ENCODE measurements around the gene MPHOSPH10.
"Not testable (repeated sequence)": the region's sequence is repeated elsewhere in the genome, so short reads cannot be mapped to it uniquely, and the experiment has no call there.

Gene MPHOSPH10, protein sequence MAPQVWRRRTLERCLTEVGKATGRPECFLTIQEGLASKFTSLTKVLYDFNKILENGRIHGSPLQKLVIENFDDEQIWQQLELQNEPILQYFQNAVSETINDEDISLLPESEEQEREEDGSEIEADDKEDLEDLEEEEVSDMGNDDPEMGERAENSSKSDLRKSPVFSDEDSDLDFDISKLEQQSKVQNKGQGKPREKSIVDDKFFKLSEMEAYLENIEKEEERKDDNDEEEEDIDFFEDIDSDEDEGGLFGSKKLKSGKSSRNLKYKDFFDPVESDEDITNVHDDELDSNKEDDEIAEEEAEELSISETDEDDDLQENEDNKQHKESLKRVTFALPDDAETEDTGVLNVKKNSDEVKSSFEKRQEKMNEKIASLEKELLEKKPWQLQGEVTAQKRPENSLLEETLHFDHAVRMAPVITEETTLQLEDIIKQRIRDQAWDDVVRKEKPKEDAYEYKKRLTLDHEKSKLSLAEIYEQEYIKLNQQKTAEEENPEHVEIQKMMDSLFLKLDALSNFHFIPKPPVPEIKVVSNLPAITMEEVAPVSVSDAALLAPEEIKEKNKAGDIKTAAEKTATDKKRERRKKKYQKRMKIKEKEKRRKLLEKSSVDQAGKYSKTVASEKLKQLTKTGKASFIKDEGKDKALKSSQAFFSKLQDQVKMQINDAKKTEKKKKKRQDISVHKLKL

DNA sequence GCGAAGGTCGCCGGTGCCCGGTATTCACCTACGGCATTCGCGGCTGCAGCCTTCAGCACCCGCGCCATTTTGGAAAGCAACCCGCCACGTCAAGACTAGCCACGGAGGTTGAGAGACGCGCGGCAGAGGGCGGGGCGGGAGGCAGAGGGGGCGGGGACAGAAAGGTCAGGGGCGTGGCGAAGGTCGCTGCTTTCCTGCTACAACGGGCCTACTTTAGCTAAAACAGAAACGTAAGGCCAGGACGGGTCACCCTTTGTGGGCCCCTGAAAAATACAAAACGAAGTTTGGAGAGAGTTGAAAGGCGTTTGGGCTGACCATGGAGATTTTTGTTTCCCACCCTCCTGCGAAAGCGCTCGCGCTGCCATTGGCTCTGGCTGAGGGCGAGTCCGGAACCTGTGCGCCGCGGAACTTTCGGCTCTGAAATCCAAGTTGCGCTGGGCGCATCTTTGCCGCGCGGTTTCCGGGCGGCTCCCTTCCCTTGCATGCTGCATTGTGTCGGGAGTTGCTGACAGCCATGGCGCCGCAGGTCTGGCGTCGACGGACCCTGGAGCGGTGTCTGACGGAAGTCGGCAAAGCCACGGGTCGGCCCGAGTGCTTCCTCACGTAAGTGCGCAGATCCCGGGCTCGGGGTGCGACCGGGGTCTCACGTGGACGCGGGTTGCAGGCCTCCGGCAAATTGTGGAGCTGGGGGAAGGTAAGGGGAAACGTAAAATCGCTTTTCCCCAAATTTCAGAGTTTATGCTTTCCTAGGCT lies at the start of gene MPHOSPH10, which contains the start of gene MCEE:
MPHOSPH10 (plus strand) TSS at position 483 of the 753 bp plus-strand sequence; CDS start at position 515, 32 bp downstream.
MCEE (minus strand) TSS at position 78 of the 753 bp plus-strand sequence; CDS start at position 68, 10 bp downstream.
- peak; percentile 93 for DNase-seq

DNA sequence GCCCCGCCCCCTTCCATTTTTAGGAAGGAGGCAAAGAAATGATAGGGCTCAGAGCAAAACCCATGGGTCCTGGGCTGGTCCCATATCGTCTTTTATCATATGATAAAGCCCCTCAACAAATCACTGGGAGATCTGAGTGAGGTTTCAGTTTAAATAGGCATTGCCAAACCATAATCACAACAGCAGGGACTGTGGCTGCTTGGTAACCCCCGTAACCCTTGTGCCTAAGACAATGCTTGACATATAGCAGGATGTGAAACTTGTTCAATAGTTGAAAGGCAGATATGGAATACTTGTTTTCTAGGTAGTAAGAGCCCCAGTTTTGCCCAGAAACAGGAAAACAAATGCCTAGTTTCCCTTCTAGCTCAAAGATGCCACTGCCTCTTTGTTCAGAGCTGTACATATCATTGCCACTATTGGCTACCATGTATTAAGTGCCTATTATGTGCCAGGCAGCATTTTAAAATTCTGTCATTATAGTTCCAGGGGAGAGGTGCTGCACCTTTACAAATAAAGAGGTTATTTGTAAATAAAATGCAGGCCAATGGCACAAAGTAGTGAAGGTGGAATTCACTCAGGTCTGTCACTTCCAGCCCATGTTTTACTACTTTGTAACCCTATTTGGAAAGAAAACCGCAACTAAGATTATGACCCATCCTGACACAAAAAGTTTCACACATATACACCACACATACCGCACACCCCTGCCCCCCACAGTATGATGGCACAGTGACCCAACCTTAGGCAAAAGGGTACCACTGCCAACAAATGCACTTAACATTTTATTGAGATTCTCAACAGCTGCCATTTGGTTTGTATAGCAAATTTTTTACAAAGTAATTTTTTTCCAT lies 47.8 kb upstream of the MPHOSPH10 start:
- peak; percentile 88 for DNase-seq

DNA sequence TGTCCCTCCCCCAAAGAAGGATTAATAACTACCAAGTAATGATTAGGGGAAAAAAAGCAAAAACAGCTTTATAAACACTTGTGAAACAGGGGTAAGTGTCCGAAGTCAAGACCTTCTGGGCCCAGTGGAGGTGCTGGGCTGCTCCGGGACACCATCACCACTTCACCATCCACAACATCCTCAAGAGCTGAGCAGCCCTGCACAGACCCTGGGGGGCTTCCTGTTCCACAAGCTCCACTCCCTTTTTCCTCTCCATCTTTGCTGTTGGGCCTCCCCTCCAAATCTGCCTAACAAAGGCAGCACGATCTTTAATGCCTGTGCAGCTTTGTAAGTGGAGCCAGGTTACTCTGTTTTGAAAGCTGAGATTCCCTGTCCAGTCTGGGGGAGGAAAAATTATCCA lies 47.1 kb upstream of the MPHOSPH10 start:
- DNase-seq: not testable (repeated sequence)

DNA sequence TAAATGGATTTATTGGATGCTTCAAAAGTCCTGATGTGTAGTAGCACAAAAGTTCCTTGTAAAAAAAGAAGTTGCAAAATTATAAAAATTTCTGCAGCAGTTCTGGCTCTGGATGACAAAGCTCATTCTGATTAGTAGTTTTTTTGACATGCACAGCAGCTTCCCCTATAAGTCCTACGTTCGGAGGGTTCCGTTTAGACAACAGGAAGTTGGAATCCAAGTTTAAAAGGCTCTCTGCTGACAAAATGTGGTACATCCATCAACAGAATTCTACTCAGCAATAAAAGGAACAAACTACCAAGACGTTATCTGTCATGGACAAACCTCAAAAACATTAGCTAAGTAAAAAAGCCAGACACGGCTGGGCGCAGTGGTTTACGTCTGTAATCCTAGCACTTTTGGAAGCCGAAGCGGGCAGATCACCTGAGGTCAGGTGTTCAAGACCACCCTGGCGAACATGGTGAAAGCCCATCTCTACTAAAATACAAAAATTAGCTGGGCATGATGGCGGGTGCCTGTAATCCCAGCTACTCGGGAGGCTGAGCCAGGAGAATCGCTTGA lies 46.6 kb upstream of the MPHOSPH10 start:
- not testable (repeated sequence) for DNase-seq

DNA sequence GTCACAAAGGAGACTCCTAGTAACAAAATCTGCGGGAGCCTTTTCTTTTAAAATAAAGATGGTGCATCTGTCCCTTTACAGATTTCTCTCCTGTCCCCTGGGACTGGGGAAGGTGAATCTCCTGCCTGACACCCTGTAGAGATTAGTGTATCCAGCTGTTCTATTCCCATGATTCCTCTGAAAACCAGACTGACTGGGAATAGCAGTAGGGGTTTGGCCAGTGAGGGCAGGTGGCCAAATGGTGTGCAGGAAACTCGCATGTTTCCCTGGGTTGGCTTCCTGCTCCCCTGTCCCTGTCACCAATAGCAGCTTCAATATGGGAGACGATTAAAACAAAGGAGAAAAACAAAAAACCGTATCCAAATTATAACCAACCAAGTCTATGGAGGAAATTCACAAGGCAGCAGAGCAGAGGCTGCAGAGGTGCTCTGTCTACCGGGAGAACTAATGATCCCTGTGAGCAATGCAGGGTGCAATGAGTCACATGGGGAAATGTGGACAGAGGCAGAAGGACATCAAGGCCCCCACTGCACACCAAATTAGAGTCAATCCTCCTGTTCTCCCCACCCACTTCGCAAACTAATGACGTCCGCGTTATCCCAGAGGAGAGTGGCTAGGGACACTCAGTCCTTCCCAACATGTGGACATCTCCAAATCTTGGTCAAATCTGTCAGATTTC lies 45.0 kb upstream of the MPHOSPH10 start:
- DNase-seq: not testable (repeated sequence)

DNA sequence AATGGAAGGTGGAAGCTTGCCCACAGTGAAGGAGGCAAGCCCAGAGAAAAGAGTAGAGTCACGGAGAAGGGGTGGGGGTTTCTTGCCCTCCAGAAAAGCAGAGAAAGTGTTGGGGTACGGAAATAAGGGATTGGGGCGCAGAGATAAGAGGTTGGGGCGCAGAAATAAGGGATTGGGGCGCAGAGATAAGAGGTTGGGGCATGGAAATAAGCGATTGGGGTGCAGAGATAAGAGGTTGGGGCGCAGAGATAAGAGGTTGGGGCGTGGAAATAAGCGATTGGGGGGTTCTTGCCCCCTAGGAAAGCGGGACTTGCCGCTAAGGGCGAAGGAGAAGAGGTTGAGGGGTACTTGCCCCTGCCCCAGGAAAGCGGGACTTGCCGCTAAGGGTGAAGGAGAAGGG lies 41.0 kb upstream of the MPHOSPH10 start:
- not testable (repeated sequence) for DNase-seq

DNA sequence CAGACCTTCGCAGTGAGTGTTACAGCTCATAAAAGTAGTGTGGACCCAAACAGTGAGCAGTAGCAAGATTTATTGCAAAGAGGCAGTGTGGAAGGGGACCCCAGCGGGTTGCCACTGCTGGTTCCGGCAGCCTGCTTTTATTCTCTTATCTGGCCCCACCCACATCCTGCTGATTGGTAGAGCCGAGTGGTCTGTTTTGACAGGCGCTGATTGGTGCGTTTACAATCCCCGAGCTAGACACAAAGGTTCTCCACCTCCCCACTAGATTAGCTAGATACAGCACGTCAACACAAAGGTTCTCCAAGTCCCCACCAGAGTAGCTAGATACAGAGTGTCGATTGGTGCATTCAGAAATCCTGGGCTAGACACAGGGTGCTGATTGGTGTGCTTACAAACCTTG lies 38.6 kb upstream of the MPHOSPH10 start:
- not testable (repeated sequence) for DNase-seq

DNA sequence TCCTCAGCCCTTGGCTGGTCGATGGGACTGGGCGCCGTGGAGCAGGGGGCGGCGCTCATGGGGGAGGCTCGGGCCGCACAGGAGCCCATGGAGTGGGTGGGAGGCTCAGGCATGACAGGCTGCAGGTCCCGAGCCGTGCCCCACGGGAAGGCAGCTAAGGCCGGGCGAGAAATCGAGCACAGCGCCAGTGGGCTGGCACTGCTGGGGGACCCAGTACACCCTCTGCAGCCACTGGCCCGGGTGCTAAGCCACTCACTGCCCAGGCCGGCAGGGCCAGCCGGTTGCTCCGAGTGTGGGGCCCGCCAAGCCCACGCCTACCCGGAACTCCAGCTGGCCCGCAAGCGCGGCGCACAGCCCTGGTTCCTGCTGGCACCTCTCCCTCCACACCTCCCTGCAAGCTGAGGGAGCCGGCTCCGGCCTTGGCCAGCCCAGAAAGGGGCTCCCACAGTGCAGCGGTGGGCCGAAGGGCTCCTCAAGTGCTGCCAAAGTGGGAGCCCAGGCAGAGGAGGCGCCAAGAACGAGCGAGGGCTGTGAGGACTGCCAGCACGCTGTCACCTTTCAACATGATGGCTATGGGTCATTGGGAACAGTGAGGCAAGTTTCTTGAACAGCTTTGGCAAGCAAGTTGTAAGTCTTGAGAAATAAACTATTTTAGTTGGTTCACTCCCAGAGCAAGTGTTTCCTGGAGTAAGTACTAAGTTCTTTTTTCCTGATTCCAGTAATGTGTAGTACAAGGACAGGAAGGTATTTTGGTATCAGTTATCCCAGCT lies 37.8 kb upstream of the MPHOSPH10 start:
- DNase-seq: not testable (repeated sequence)

DNA sequence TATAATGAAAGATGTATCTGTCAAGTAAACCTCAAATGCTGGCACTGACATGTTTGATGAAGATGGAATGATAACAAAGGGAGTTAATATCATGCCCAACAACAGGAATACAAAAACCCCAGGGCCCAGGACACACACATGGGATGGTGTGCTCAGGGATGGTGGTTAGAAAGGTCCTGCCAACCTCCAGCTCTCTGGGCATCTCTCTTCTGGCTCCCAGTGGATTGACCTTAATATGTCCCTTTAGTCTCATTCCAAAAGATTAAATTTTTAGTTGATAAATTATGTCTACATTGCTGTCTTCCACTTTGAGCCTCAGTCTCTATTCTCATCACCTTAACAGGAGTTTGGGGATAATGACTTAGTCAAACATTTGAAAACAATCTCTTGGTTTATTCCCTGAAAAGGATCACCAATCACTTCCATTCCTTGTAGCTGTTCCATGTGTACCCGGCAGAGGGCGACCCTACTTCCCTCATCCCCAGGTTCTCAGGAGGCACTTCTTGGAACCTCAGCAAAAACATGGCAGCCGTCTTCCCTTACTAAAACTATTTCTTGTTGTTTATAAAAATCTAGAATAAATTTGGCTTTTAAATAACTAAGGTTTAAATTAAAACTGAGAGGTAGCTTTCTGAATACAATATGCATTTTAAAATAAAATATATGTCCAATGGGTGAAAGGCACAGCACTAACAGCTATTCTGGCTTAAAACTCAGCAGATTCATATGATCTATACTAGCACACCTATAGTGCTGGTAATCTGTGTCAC lies 30.1 kb upstream of the MPHOSPH10 start:
- peak; percentile 57 for DNase-seq

DNA sequence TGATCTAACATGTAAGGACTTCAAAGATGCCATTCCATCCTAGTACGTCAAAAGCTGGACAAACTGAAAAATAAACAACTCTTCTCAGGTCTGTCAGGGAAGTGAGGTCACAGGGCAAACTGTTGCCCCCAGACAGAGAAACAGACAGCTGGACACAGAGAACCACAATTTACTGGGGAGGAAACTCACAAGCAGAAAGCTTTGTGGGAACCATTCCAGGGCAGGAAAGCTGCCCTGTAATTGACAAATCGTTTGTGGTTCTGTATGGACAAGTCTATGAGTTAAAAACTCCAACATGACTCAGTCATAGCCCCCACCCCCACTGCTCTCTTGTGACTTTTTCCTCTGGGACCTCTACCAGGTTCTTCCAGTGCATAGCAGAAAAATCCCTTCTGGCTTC lies 28.8 kb upstream of the MPHOSPH10 start:
- no peak for DNase-seq

DNA sequence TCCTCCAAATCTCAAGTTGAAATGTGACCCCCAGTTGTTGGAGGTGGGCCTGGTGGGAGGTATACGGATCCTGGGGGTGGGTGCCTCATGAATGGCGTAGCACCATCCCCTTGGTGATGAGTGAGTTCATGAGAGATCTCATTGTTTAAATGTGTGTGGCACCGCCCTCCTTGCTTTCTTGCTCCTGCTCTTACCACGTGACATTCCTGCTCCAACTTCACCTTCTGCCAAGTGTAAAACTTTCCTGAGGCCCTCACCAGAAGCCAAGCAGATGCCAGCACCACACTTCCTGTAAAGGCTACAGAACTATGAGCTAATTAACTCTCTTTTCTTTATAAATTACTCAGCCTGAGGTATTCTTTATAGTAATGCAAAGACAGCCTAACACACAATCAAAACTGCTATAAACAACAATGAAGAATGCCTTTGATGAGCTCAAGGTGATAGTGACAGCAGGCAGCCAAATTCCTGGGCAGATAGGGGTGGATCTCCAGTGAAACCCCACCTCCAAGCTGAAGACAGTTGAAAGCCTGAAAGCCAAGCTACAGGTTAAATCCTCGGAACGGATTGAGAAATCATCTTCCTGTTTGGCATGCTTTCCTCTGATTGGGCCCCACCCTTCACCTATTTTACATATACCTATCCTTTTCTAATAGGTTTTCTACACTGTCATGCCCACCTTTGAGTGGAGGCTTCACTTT lies 27.3 kb upstream of the MPHOSPH10 start:
- DNase-seq: no peak

DNA sequence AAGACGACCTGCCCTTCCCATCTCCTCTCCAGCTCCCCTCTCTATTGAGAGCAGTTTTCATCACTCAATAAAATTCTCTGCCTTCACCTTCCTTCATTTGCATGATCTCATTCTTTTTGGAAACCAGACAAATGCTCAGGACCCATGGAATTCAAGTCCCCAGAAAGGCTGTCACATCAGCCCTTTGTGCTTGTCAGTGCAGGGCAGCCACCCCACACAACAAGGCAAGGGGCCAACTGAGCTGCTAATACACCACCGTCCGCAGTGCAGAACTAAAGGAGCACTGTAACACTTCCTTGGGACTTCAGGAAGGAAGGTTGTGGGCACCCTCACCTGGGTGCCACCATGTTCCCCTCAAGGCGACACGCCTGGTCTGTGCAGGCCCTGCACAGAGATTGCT lies 26.6 kb upstream of the MPHOSPH10 start:
- DNase-seq: no peak

DNA sequence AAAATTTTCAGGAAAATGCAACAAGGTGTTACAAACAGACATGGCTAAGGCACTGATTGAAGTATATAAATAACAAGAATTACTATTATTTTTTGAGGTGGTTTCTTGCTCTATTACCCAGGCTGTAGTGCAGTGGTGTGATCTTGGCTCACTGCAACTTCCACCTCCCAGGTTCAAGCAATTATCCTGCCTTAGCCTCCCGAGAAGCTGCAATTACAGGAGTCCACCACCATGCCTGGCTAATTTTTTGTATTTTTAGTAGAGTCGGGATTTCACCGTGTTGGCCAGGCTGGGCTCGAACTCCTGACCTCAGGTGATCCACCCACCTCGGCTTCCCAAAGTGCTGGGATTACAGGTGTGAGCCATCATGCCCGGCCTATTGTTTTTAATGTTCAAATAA lies 24.0 kb upstream of the MPHOSPH10 start:
- not testable (repeated sequence) for DNase-seq

DNA sequence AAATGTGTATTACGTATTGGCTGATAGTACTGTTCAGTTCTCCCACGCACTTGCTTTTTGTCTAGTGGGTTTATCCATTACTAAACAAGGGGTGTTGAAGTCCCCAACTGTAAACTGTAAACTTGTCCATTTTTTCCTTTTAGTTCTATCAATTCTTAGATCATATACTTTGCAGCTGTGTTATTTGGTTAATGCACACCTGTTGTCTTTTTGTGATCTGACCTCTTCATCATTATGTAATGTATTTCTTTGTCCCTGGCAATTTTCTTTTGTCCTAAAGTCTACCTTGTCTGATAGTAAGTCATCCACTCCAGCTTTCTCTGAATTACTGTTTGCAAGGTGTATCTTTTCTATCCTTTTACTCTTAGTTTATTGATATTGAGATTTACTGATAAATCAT lies 22.3 kb upstream of the MPHOSPH10 start:
- DNase-seq: no peak

DNA sequence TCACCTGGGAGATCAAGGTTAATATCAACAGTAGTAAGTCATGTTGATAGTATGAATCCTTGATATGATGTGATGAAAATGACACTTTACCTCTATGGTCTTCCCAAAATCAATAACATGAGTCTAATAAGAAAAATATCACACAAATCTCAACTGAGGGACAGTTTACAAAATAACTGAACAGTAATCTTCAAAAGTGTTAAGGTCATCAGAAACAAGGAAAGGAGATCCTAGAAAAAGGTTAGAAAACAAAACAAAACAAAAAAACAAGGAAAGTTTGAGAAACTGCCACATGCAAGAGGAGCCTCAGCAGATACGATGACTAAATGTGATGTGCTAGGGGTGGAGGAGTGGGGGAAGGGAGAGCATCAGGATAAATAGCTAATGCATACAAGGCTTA lies 16.6 kb upstream of the MPHOSPH10 start:
- no peak for DNase-seq

DNA sequence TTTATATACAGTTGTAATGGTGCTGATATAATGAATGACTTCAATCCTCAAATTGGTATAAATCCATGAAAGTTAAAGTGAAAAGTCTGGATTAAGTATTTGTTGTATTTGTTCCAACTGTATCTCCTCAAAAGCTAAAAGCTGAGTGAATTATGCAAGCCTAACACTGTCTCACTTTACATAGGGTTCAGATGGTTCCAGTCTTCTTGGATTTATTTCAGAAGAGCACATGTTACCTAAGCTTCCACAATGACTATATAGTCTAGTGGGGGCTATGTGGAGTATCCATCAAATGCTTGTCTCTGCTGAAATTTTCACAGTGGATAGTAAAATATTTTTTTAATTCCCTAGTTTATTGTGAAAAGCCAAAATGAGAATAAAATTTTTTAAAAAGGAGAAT lies 13.4 kb upstream of the MPHOSPH10 start:
- no peak for DNase-seq

DNA sequence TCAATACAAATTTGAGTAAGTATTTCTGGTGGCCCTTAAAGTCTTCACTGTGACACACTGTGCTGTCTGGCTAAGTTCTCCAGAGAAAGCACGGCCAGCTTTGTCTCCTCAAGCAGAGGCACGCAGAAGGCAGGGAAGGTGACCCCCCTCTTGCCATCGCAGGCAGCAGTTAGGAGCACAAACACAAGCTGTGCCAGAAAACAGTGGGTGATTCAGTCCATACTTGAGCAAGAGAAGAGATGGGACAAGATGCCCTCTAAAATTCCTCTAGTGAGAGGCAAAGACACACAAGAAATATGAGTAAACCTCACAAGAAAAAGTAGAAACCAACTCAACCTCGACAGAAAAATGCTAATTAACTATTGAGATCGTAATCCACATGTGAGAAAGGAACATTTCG lies 10.2 kb upstream of the MPHOSPH10 start:
- no peak for DNase-seq

DNA sequence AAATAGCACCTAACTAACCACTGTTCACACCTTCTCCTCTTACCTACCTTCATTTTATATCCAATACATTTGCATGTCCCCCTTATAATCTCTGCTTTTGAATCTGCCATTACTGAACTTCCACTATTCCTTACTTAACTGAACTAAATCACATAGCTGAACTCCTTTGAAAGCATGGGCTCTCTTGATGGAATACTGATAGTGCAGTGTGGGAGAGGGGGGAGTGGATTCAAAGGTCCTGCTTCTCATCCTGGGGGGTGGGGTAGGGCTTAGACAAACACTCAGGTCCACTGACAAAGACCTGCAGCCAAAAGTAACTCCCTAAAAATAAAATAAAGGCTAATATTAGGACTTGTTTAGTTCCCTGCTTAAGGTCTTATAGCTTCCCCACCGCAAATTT lies 9.0 kb upstream of the MPHOSPH10 start:
- no peak for DNase-seq

All from activated CD4-positive, alpha-beta T cell treated with anti-CD3 and anti-CD28 coated beads, Interleukin-10, Interleukin-2, amounts not matched to agents 100 ng/mL and 50 ng/mL, durations not matched to agents 16 hours and 8 hours (primary cell).